SK-N-SH (cell line): Measurements from ENCODE around the gene CDK14. TPM values are rescaled to one million over a fixed set of nuclear protein-coding genes. Genes with fewer than 3 reads are reported as not detected.

Experiments
- CTCF ChIA-PET: fragments of 300-600, 350-600 bp; formaldehyde crosslinking; extraction: SDS; loops from one replicate; lab custom pipeline; 2021; lab: Yijun Ruan, JAX
- POLR2A ChIA-PET: fragments of 350-600 bp; sonication (Branson Sonifier 250); formaldehyde crosslinking; extraction: SDS; loops from one replicate; lab custom pipeline; 2020; ENCODE audit warnings: antibody characterized with exemption, inconsistent platforms; lab: Yijun Ruan, JAX
- DNase-seq: peaks from one replicate; pipeline ENCODE4 v3.0.0; 2012
- H2AFZ ChIP-seq: fragments of 200-600 bp; sonication (generic); 2 replicates; pipeline ENCODE4 v1.8.1; 2016; ENCODE audit warnings: antibody characterized with exemption, mild to moderate bottlenecking, low read depth
- H3F3A ChIP-seq: fragments of 200-600 bp; sonication (generic); replicated peaks from 2 replicates; pipeline ENCODE3; 2016; ENCODE audit warnings: antibody characterized with exemption, mild to moderate bottlenecking; ENCODE audit not compliant: insufficient read depth
- H3K27ac ChIP-seq, 2 experiments: fragments of 200-500 bp in 1 of 2; fragments of 200-600 bp in 1 of 2; sonication (Bioruptor generic) in 1 of 2; sonication (generic), shearing (Covaris generic) in 1 of 2; 2 replicates each; pipeline versions ENCODE4 v1.5.1 to v1.6.1; 2014 to 2016; ENCODE audit warnings: low read depth in 2 of 2, inconsistent platforms in 1 of 2, low read length in 1 of 2, mild to moderate bottlenecking in 1 of 2, mixed read lengths in 1 of 2
- H3K27me3 ChIP-seq: fragments of 200-600 bp; sonication (generic), shearing (Covaris generic); 2 replicates; pipeline ENCODE4 v1.6.1; 2016; ENCODE audit warnings: mixed run types; ENCODE audit not compliant: insufficient read depth
- H3K36me3 ChIP-seq, 2 experiments: fragments of 200-500 bp in 1 of 2; fragments of 200-600 bp in 1 of 2; sonication (Bioruptor generic) in 1 of 2; sonication (generic) in 1 of 2; replicated peaks in 1 of 2; 2 replicates each; pipeline versions ENCODE3 to v1.5.1; 2014 to 2016; ENCODE audit warnings: low read length in 1 of 2, mild to moderate bottlenecking in 1 of 2; ENCODE audit not compliant: insufficient read depth in 2 of 2, control insufficient read depth in 1 of 2
- H3K4me1 ChIP-seq, 2 experiments: fragments of 200-500 bp in 1 of 2; fragments of 200-600 bp in 1 of 2; sonication (Bioruptor generic) in 1 of 2; sonication (generic), shearing (Covaris generic) in 1 of 2; 2 replicates each; pipeline versions ENCODE4 v1.5.1 to v1.6.1; 2014 to 2016; ENCODE audit warnings: low read depth in 1 of 2, low read length in 1 of 2, mixed run types in 1 of 2; ENCODE audit not compliant: insufficient read depth in 2 of 2, control insufficient read depth in 1 of 2
- H3K4me2 ChIP-seq: fragments of 200-600 bp; sonication (generic), shearing (Covaris generic); 2 replicates; pipeline ENCODE4 v1.6.1; 2017; ENCODE audit warnings: mixed run types
- H3K4me3 ChIP-seq, 2 experiments: fragments of 200-500 bp in 1 of 2; fragments of 200-600 bp in 1 of 2; sonication (Bioruptor generic) in 1 of 2; sonication (generic), shearing (Covaris generic) in 1 of 2; 2 replicates each; pipeline versions ENCODE4 v1.5.1 to v1.8.1; 2014 to 2016; ENCODE audit warnings: low read depth in 2 of 2, inconsistent platforms in 1 of 2, low read length in 1 of 2, mild to moderate bottlenecking in 1 of 2, mixed read lengths in 1 of 2, moderate library complexity in 1 of 2
- H3K79me2 ChIP-seq: fragments of 200-600 bp; sonication (generic); 2 replicates; pipeline ENCODE4 v1.8.1; 2017; ENCODE audit warnings: mild to moderate bottlenecking; ENCODE audit not compliant: insufficient read depth
- H3K9ac ChIP-seq: fragments of 200-600 bp; sonication (generic); 2 replicates; pipeline ENCODE4 v1.6.1; 2017; ENCODE audit warnings: mixed run types
- H3K9me2 ChIP-seq: fragments of 200-600 bp; sonication (generic); 2 replicates; pipeline ENCODE4 v1.6.1; 2017; ENCODE audit warnings: mixed run types
- H3K9me3 ChIP-seq: fragments of 200-600 bp; sonication (generic); 2 replicates; pipeline ENCODE4 v1.6.1; 2017; ENCODE audit warnings: mixed run types, mild to moderate bottlenecking, moderate library complexity
- H4K20me1 ChIP-seq: fragments of 200-600 bp; sonication (generic); 2 replicates; pipeline ENCODE4 v1.6.1; 2017; ENCODE audit warnings: mild to moderate bottlenecking, mixed run types; ENCODE audit not compliant: insufficient read depth
- CHD2 ChIP-seq: fragments of 150-350 bp; IDR thresholded peaks from 2 replicates; pipeline ENCODE4 v1.6.1; 2018; ENCODE audit warnings: low read length; ENCODE audit not compliant: partially characterized antibody
- ELF1 ChIP-seq: IDR thresholded peaks from 2 replicates; pipeline ENCODE4 v1.4.0; 2012
- FOXJ3 ChIP-seq: sonication (generic); formaldehyde crosslinking; IDR thresholded peaks from 2 replicates; pipeline ENCODE4 v1.5.1; 2020; ENCODE audit warnings: mild to moderate bottlenecking, missing genetic modification reagents
- GATA2 ChIP-seq: sonication (generic); formaldehyde crosslinking; IDR thresholded peaks from 2 replicates; pipeline ENCODE4 v1.5.0; 2020; ENCODE audit warnings: mild to moderate bottlenecking, missing genetic modification reagents
- MXI1 ChIP-seq: IDR thresholded peaks from 2 replicates; pipeline ENCODE4 v1.6.1; 2012; ENCODE audit warnings: mild to moderate bottlenecking, low read depth, low read length, improper control_type of control experiment
- NFIC ChIP-seq: IDR thresholded peaks from 2 replicates; pipeline ENCODE4 v1.4.0; 2012; ENCODE audit warnings: borderline replicate concordance
- NRF1 ChIP-seq: IDR thresholded peaks from 2 replicates; pipeline ENCODE4 v1.6.1; 2012; ENCODE audit warnings: low read depth, mild to moderate bottlenecking, low read length
- RCOR1 ChIP-seq: fragments of 150-350 bp; IDR thresholded peaks from 2 replicates; pipeline ENCODE4 v1.6.1; 2017; ENCODE audit warnings: antibody characterized with exemption, low read length
- RFX5 ChIP-seq: IDR thresholded peaks from 2 replicates; pipeline ENCODE4 v1.6.1; 2012; ENCODE audit warnings: mild to moderate bottlenecking, improper control_type of control experiment, low read length
- RXRA ChIP-seq: IDR thresholded peaks from 2 replicates; pipeline ENCODE4 v1.4.0; 2012; ENCODE audit warnings: low read depth, mild to moderate bottlenecking, borderline replicate concordance
- TCF12 ChIP-seq: IDR thresholded peaks from 2 replicates; pipeline ENCODE4 v1.4.0; 2012
- USF1 ChIP-seq: IDR thresholded peaks from 2 replicates; pipeline ENCODE4 v1.4.0; 2012; ENCODE audit warnings: low read depth, borderline replicate concordance
- YY1 ChIP-seq: IDR thresholded peaks from 2 replicates; pipeline ENCODE4 v1.4.0; 2012; ENCODE audit warnings: low read depth, mild to moderate bottlenecking
- WGBS: methylation state at CpG from one replicate; pipeline ENCODE4 v1.1.6; 2017; ENCODE audit warnings: low lambda C conversion rate; 5-methylcytosine and 5-hydroxymethylcytosine counted together
- polyA plus RNA-seq, 3 experiments: library from polyadenylated mRNA; depleted of rRNA; stranded (reverse); fragments of >200 nt; gene quantifications; 2 replicates each; pipeline ENCODE4 v1.2.3, GENCODE V29; 2012
- TF ChIP-seq, protein P1 (sequence below): IDR thresholded peaks from 2 replicates; pipeline ENCODE4 v1.6.1; 2012; ENCODE audit warnings: mild to moderate bottlenecking, low read depth, low read length, moderate library complexity
- TF ChIP-seq, protein P2 (sequence below): fragments of 200-600 bp; sonication (generic); IDR thresholded peaks from 2 replicates; pipeline ENCODE4 v1.6.1; 2017; ENCODE audit warnings: antibody characterized with exemption, mild to moderate bottlenecking, moderate library complexity

Gene CDK14
- polyA plus RNA-seq, 1 of the 3 experiments (the other 2 are of a cell fraction): 13.9 TPM

- no peaks in the 10 kb centered on the region for H4K20me1 ChIP-seq
- no peak overlapping the region for H3K4me3 ChIP-seq
- no peak for DNase-seq
- no peaks in the 10 kb centered on the region for H3F3A ChIP-seq
- H3K9ac ChIP-seq: no peak overlapping the region
- 83% methylated on average over 2 of the region's 2 CpGs for WGBS
- H3K9me3 ChIP-seq: no peaks in the 10 kb centered on the region
- POLR2A ChIA-PET: no interaction called here
- no peak overlapping the region for H3K27ac ChIP-seq
- peaks cover 0 to 3% of the 10 kb centered on the region in 2 experiments for H3K36me3 ChIP-seq
- peaks cover 0 to 2% of the 10 kb centered on the region in 2 experiments; a peak in 1 of 4 replicates for H3K4me1 ChIP-seq
- H3K27me3 ChIP-seq: no peaks in the 10 kb centered on the region
- no peaks in the 10 kb centered on the region for H3K9me2 ChIP-seq
- TF ChIP-seq, protein P1, sequence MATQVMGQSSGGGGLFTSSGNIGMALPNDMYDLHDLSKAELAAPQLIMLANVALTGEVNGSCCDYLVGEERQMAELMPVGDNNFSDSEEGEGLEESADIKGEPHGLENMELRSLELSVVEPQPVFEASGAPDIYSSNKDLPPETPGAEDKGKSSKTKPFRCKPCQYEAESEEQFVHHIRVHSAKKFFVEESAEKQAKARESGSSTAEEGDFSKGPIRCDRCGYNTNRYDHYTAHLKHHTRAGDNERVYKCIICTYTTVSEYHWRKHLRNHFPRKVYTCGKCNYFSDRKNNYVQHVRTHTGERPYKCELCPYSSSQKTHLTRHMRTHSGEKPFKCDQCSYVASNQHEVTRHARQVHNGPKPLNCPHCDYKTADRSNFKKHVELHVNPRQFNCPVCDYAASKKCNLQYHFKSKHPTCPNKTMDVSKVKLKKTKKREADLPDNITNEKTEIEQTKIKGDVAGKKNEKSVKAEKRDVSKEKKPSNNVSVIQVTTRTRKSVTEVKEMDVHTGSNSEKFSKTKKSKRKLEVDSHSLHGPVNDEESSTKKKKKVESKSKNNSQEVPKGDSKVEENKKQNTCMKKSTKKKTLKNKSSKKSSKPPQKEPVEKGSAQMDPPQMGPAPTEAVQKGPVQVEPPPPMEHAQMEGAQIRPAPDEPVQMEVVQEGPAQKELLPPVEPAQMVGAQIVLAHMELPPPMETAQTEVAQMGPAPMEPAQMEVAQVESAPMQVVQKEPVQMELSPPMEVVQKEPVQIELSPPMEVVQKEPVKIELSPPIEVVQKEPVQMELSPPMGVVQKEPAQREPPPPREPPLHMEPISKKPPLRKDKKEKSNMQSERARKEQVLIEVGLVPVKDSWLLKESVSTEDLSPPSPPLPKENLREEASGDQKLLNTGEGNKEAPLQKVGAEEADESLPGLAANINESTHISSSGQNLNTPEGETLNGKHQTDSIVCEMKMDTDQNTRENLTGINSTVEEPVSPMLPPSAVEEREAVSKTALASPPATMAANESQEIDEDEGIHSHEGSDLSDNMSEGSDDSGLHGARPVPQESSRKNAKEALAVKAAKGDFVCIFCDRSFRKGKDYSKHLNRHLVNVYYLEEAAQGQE: no peak
- TF ChIP-seq, protein P2, sequence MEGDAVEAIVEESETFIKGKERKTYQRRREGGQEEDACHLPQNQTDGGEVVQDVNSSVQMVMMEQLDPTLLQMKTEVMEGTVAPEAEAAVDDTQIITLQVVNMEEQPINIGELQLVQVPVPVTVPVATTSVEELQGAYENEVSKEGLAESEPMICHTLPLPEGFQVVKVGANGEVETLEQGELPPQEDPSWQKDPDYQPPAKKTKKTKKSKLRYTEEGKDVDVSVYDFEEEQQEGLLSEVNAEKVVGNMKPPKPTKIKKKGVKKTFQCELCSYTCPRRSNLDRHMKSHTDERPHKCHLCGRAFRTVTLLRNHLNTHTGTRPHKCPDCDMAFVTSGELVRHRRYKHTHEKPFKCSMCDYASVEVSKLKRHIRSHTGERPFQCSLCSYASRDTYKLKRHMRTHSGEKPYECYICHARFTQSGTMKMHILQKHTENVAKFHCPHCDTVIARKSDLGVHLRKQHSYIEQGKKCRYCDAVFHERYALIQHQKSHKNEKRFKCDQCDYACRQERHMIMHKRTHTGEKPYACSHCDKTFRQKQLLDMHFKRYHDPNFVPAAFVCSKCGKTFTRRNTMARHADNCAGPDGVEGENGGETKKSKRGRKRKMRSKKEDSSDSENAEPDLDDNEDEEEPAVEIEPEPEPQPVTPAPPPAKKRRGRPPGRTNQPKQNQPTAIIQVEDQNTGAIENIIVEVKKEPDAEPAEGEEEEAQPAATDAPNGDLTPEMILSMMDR: no peak
- TF ChIP-seq GATA2 (CRISPR knock-in tag) (no peak), USF1 (peak; percentile 54; the same call in 1 of the 2 replicates), FOXJ3 (no peak)
- CTCF ChIA-PET: interaction anchor here (0.9 kb wide), 1 partner anchor 8 kb away, joined by 3 read pairs; no protein-coding TSS in a partner anchor
- H2AFZ ChIP-seq: no peak overlapping the region
- H3K4me2 ChIP-seq: no peak overlapping the region
- no peaks in the 10 kb centered on the region for H3K79me2 ChIP-seq
Observed at GRCh38 chr7:90892213-90892612, 296.1 kb downstream of the CDK14 start.

GRCh38 chr7:90894122-90894521, 298.0 kb downstream of the CDK14 start:
- no peaks in the 10 kb centered on the region for H3K9me2 ChIP-seq
- no peak overlapping the region for H3K4me2 ChIP-seq
- no peaks in the 10 kb centered on the region; the same call in 1 of the 2 replicates for H3K9me3 ChIP-seq
- CTCF ChIA-PET: interaction anchor here (0.6 kb wide), 1 partner anchor 298 kb away, joined by 3 read pairs; the partner anchor contains the start of gene CDK14
- peaks cover 0 to 6% of the 10 kb centered on the region in 2 experiments for H3K36me3 ChIP-seq
- H2AFZ ChIP-seq: no peak overlapping the region
- no peak overlapping the region for H3K4me3 ChIP-seq
- H4K20me1 ChIP-seq: no peaks in the 10 kb centered on the region
- no peak for DNase-seq
- no peak overlapping the region for H3K27ac ChIP-seq
- peaks cover 0 to 2% of the 10 kb centered on the region in 2 experiments; a peak in 2 of 4 replicates for H3K4me1 ChIP-seq
- POLR2A ChIA-PET: no interaction called here
- H3K9ac ChIP-seq: no peak overlapping the region
- no peaks in the 10 kb centered on the region for H3K27me3 ChIP-seq
- no peaks in the 10 kb centered on the region for H3F3A ChIP-seq
- 97% methylated on average over 3 of the region's 3 CpGs for WGBS
- H3K79me2 ChIP-seq: no peaks in the 10 kb centered on the region
- TF ChIP-seq MXI1: no peak
- no peak for TF ChIP-seq TCF12
- TF ChIP-seq, protein P2: no peak
- TF ChIP-seq, protein P1: no peak
- no peak for TF ChIP-seq YY1
- TF ChIP-seq RXRA: no peak
- no peak for TF ChIP-seq NRF1
- TF ChIP-seq NFIC: no peak
- TF ChIP-seq RFX5: no peak
- no peak for TF ChIP-seq RCOR1
- no peak for TF ChIP-seq CHD2
- TF ChIP-seq FOXJ3: no peak
- no peak for TF ChIP-seq ELF1
